Tibial nerve (tissue), 3 donors: ENCODE results near the gene MLPH.

Source experiments
- POLR2A ChIP-seq, 2 donors: fragments of 450-650 bp; IDR thresholded peaks; one replicate each; pipeline ENCODE4 v1.6.1; 2017; ENCODE audit warnings: antibody characterized with exemption in 2 of 2, mild to moderate bottlenecking in 2 of 2, moderate library complexity in 2 of 2
- TF ChIP-seq, protein P1 (sequence below), 5 experiments: fragments of 200-600 bp in 3 of 5; fragments of 450-650 bp in 2 of 5; sonication (generic) in 3 of 5; IDR thresholded peaks; one replicate each; pipeline ENCODE4 v1.5.1; 2016 to 2019; ENCODE audit warnings: antibody characterized with exemption in 5 of 5, mild to moderate bottlenecking in 3 of 5, moderate library complexity in 2 of 5

- TF ChIP-seq, protein P1, sequence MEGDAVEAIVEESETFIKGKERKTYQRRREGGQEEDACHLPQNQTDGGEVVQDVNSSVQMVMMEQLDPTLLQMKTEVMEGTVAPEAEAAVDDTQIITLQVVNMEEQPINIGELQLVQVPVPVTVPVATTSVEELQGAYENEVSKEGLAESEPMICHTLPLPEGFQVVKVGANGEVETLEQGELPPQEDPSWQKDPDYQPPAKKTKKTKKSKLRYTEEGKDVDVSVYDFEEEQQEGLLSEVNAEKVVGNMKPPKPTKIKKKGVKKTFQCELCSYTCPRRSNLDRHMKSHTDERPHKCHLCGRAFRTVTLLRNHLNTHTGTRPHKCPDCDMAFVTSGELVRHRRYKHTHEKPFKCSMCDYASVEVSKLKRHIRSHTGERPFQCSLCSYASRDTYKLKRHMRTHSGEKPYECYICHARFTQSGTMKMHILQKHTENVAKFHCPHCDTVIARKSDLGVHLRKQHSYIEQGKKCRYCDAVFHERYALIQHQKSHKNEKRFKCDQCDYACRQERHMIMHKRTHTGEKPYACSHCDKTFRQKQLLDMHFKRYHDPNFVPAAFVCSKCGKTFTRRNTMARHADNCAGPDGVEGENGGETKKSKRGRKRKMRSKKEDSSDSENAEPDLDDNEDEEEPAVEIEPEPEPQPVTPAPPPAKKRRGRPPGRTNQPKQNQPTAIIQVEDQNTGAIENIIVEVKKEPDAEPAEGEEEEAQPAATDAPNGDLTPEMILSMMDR (IDR thresholded peaks at IDR 0.05), result no peak
- TF ChIP-seq POLR2A (IDR thresholded peaks at IDR 0.05), result no peak
These were observed 13.9 kb upstream of the MLPH start for GRCh38 chr2:237472909-237473877.
